Transverse colon (tissue), 4 donors: Measurements from ENCODE around the gene CCDC88C. TPM values are rescaled to one million over a fixed set of nuclear protein-coding genes. Genes with fewer than 3 reads are reported as not detected.

Source experiments
- DNase-seq: peaks from one replicate; pipeline ENCODE4 v3.0.0-alpha.2; 2019
- H3K27ac ChIP-seq, 4 donors: fragments of 200-600 bp; sonication (generic); 2 replicates each; pipeline ENCODE4 v1.5.1; 2016 to 2018; ENCODE audit warnings: inconsistent platforms in 4 of 4
- H3K27me3 ChIP-seq: fragments of 200-600 bp; sonication (generic); 2 replicates; pipeline ENCODE4 v1.5.1; 2017; ENCODE audit warnings: inconsistent platforms
- H3K36me3 ChIP-seq, 4 donors: fragments of 200-600 bp; sonication (generic); 2 replicates each; pipeline ENCODE4 v1.5.1; 2017 to 2019; ENCODE audit warnings: inconsistent platforms in 4 of 4
- H3K4me1 ChIP-seq, 4 donors: fragments of 200-600 bp; sonication (generic); 2 replicates each; pipeline ENCODE4 v1.5.1; 2017 to 2020; ENCODE audit warnings: inconsistent platforms in 4 of 4
- H3K4me3 ChIP-seq, 4 donors: fragments of 200-600 bp; sonication (generic); 1 replicate in 1 of 4; 2 replicates in 3 of 4; pipeline versions ENCODE4 v1.5.1 to v1.6.1; 2017 to 2019; ENCODE audit warnings: inconsistent platforms in 4 of 4
- H3K9me3 ChIP-seq, 2 donors: fragments of 200-600 bp; sonication (generic); 2 replicates each; pipeline ENCODE4 v1.5.1; 2017 to 2019; ENCODE audit warnings: inconsistent platforms in 2 of 2
- EP300 ChIP-seq: sonication (generic); formaldehyde crosslinking; IDR thresholded peaks from one replicate; pipeline ENCODE4 v1.6.1; 2017; ENCODE audit warnings: antibody characterized with exemption, low read depth
- POLR2A ChIP-seq: fragments of 450-650 bp; IDR thresholded peaks from one replicate; pipeline ENCODE4 v1.6.1; 2016; ENCODE audit warnings: antibody characterized with exemption, mild to moderate bottlenecking, moderate library complexity
- POLR2AphosphoS5 ChIP-seq, 3 donors: sonication (generic); formaldehyde crosslinking; IDR thresholded peaks; one replicate each; pipeline ENCODE4 v1.6.1; 2016; ENCODE audit warnings: antibody characterized with exemption in 3 of 3
- WGBS, 2 donors: methylation state at CpG; one replicate each; pipeline ENCODE4 v1.1.5; 2018; ENCODE audit warnings: low coverage in 1 of 2; 5-methylcytosine and 5-hydroxymethylcytosine counted together
- in situ Hi-C, 4 donors: fragments of 200-750 bp; cut with MboI; loops; one replicate each; pipeline versions ENCODE4 v1.15.0 to v1.15.1; 2017; ENCODE audit warnings: low sequenced_read_pairs in 3 of 4, low pct_ligation_motif_present in 1 of 4, low pct_unique_long_range_greater_than_20kb in 1 of 4
- intact Hi-C: fragments of 100-400 bp; cut with DNase I; formaldehyde crosslinking; loops from one replicate; pipeline ENCODE4 v1.15.1; 2023; ENCODE audit warnings: low total_unique reads
- total RNA-seq, 4 donors: library from RNA; depleted of rRNA; stranded (reverse); fragments of >200 nt; gene quantifications; one replicate each; pipeline ENCODE4 v1.1.0, GENCODE V29; 2016
- TF ChIP-seq, protein P1 (sequence below), 5 experiments: fragments of 200-600 bp in 3 of 5; fragments of 450-650 bp in 2 of 5; sonication (generic) in 3 of 5; IDR thresholded peaks; 1 replicate in 2 of 5; 2 replicates in 3 of 5; pipeline ENCODE4 v1.5.1; 2016 to 2017; ENCODE audit warnings: antibody characterized with exemption in 5 of 5, inconsistent platforms in 3 of 5, mild to moderate bottlenecking in 2 of 5, moderate library complexity in 1 of 5

Gene CCDC88C
- total RNA-seq, 4 donors from 2014 or later: 29.5 to 171 (median 60.3) TPM

DNA sequence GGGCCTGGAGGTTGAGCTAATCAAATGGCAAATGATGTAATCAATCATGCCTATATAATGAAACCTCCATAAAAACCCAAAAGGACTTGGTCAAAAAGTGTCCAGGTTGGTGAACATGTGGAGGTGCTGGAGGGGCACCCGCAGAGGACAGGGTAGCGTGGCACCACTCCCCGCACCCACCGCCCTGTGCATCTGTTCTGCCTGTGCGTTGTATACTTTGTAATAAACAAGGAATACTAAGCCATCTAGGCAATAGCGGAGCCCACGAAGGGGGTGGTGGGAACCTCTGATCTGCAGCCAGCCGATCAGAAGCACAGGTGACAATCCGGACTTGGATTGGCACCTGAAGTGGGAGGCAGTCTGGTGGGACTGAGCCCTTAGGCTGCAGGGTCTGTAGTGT is 97.4 kb downstream of the CCDC88C start:
- DNase-seq: no peak
- Histone ChIP-seq H3K4me3 (no peak overlapping the region), H3K27ac (no peak overlapping the region), H3K27me3 (no peaks in the 10 kb centered on the region), H3K9me3 (no peaks in the 10 kb centered on the region), H3K4me1 (peaks cover 15 to 40% (median 23%) of the 10 kb centered on the region in 4 donors), H3K36me3 (no peaks in the 10 kb centered on the region)
- TF ChIP-seq POLR2A (no peak), POLR2AphosphoS5 (IDR thresholded peaks at IDR 0.05) (no peak), EP300 (no peak)
- TF ChIP-seq, protein P1, sequence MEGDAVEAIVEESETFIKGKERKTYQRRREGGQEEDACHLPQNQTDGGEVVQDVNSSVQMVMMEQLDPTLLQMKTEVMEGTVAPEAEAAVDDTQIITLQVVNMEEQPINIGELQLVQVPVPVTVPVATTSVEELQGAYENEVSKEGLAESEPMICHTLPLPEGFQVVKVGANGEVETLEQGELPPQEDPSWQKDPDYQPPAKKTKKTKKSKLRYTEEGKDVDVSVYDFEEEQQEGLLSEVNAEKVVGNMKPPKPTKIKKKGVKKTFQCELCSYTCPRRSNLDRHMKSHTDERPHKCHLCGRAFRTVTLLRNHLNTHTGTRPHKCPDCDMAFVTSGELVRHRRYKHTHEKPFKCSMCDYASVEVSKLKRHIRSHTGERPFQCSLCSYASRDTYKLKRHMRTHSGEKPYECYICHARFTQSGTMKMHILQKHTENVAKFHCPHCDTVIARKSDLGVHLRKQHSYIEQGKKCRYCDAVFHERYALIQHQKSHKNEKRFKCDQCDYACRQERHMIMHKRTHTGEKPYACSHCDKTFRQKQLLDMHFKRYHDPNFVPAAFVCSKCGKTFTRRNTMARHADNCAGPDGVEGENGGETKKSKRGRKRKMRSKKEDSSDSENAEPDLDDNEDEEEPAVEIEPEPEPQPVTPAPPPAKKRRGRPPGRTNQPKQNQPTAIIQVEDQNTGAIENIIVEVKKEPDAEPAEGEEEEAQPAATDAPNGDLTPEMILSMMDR (IDR thresholded peaks at IDR 0.05): no peak
- intact Hi-C loops (loop anchor here (5.0 kb wide), 2 partner anchors 97 to 1752 kb away; partner anchors contain the start of gene CCDC88C), in situ Hi-C loops (loop anchor here in 1 of 4 donors (25.0 kb wide), 1 partner anchor 92 kb away; the partner anchor contains the start of gene CCDC88C)
- 96 to 100% methylated on average over 5 to 9 of the region's 9 CpGs for WGBS, 2 donors

DNA sequence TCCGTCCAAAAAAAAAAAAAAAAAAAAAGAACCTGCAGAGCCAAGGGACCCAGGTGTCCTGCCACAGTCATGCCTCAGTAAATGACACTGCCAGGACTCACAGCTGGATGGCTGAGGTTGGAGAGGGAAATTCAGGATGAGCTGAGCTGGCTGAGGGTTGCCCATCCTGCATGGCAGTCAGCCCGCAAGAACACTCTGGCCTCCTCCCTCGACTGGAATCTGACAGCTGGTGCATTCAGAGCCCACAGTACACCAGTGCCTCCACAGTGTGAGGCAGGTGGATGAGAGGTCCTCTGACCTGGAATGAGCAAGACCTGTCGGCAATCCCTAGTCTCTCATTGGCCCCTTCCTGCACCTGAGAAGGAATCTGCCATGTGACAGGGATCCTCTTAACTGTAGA is 98.7 kb downstream of the CCDC88C start:
- in situ Hi-C loops: loop anchor here (5.0 to 25.0 kb wide), 2 partner anchors 93 to 103 kb away; partner anchors contain the start of gene CCDC88C (in 1 of the 4)

DNA sequence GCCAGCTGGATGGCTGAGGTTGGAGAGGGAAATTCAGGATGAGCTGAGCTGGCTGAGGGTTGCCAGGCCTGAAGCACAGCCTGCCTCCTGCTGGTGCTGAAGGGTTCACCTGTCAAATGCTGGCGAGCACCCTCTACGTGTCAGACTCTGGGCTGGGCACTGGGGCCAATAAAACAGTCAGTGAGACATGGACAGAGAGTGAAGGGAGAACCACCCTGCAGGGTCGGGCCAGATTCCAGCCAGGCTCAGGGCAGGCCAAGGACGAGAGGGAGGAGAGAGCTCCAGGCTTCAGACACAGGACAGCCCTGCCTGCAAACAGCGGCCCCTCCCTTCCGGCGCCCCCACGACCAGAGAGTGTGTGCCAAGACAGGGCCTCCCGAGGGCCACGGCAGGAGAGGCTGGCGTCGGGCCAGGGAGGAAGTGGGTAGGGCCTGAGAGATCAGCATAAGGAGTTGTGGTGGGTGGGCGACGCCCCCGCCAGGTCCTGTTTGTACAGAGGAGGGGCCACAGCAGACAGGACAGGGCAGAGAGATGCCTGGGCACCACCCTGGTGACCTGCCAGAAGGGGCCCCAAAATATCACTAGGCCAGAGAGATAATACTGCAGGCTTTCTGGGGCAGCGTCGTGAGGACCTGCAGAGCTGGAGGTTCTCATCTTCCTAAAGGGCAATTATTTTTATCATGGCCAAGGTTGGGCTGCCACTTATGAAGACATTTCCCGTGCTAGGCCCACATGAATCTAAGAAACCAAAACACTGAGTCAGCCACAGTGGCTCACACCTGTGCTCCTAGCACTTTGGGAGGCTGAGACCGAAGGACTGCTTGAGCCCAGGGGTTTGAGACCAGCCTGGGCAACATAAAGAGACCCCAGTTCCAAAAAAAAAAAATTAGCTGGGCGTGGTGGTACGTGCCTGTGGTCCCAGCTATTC is 100.0 kb downstream of the CCDC88C start:
- peaks cover 15 to 22% (median 16%) of the 10 kb centered on the region in 4 donors for H3K4me1 ChIP-seq
- in situ Hi-C loops (loop anchor here (5.0 to 25.0 kb wide), 2 partner anchors 95 to 105 kb away; partner anchors contain the start of gene CCDC88C (in 1 of the 4)), intact Hi-C loops (no loop called here)
- DNase-seq: peak; percentile 87
- H3K9me3 ChIP-seq: no peaks in the 10 kb centered on the region
- H3K36me3 ChIP-seq: no peaks in the 10 kb centered on the region
- H3K4me3 ChIP-seq: no peak overlapping the region
- WGBS, 2 donors: 37% methylated on average over 16 of the region's 21 CpGs; no CpG with 5 or more reads in 1 of the 2 donors
- TF ChIP-seq POLR2AphosphoS5 (IDR thresholded peaks at IDR 0.05) (peak in 2 of 3 donors; percentile 15 to 51), POLR2A (no peak), EP300 (no peak)
- TF ChIP-seq, protein P1 (IDR thresholded peaks at IDR 0.05): peak; percentile 9 to 58 (median 35)
- H3K27ac ChIP-seq: peak overlapping the region; percentile 66 to 76 (median 70)
- no peaks in the 10 kb centered on the region for H3K27me3 ChIP-seq

More for the DNA sequence above, 98.7 kb downstream of the CCDC88C start:
- intact Hi-C loops: no loop called here
- DNase-seq: no peak
- H3K27me3 ChIP-seq: no peaks in the 10 kb centered on the region
- no peak overlapping the region for H3K27ac ChIP-seq
- WGBS, 2 donors: 81% methylated on average over 4 of the region's 4 CpGs; no CpG with 5 or more reads in 1 of the 2 donors
- H3K9me3 ChIP-seq: no peaks in the 10 kb centered on the region
- H3K4me1 ChIP-seq: peaks cover 15 to 30% (median 17%) of the 10 kb centered on the region in 4 donors
- TF ChIP-seq POLR2A (no peak), EP300 (no peak), POLR2AphosphoS5 (IDR thresholded peaks at IDR 0.05) (no peak)
- TF ChIP-seq, protein P1 (IDR thresholded peaks at IDR 0.05): no peak
- H3K4me3 ChIP-seq: no peak overlapping the region
- no peaks in the 10 kb centered on the region for H3K36me3 ChIP-seq

DNA sequence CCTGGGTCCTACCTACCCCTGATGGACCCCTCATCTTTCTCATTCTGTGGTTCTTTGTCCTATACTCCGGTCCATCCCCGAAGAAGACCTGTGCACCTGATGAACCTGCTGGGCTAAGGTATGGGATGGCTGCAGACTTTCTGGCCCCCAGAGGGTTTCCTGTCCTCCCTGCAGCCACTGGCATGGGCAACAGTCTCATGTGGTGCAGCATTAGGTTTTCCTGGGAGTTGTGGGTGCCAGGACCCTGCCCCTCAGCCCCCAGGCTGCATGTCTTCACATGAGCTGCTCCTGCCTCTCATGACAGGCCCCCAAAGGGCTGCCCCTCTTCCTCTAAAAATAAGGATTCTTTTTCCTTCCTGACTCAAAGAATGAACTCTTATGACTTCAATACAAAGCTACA is 100.9 kb downstream of the CCDC88C start:
- Histone ChIP-seq H3K27ac (peak overlapping the region; percentile 66 to 76 (median 70)), H3K27me3 (no peaks in the 10 kb centered on the region), H3K4me1 (peaks cover 15 to 22% (median 16%) of the 10 kb centered on the region in 4 donors), H3K4me3 (no peak overlapping the region), H3K9me3 (no peaks in the 10 kb centered on the region), H3K36me3 (no peaks in the 10 kb centered on the region)
- in situ Hi-C loops: loop anchor here (5.0 to 25.0 kb wide), 2 partner anchors 96 to 106 kb away; partner anchors contain the start of gene CCDC88C (in 1 of the 4)
- intact Hi-C loops: no loop called here
- WGBS, 2 donors: 100% methylated on average over 2 of the region's 2 CpGs
- no peak for DNase-seq
- no peak for TF ChIP-seq POLR2AphosphoS5 (IDR thresholded peaks at IDR 0.05)
- no peak for TF ChIP-seq EP300
- TF ChIP-seq, protein P1 (IDR thresholded peaks at IDR 0.05): no peak
- TF ChIP-seq POLR2A: no peak
